HL-60 (cell line): Measurements from ENCODE around the gene PCCB.

Experiments used
- CTCF ChIP-seq: IDR thresholded peaks from one replicate; pipeline ENCODE4 v1.5.1; 2011; ENCODE audit warnings: low read length, control low read depth, inconsistent platforms; ENCODE audit not compliant: insufficient read depth
- TF ChIP-seq, protein P1 (sequence below): IDR thresholded peaks from 2 replicates; pipeline ENCODE4 v1.6.1; 2012; ENCODE audit warnings: low read depth; ENCODE audit not compliant: insufficient replicate concordance

DNA sequence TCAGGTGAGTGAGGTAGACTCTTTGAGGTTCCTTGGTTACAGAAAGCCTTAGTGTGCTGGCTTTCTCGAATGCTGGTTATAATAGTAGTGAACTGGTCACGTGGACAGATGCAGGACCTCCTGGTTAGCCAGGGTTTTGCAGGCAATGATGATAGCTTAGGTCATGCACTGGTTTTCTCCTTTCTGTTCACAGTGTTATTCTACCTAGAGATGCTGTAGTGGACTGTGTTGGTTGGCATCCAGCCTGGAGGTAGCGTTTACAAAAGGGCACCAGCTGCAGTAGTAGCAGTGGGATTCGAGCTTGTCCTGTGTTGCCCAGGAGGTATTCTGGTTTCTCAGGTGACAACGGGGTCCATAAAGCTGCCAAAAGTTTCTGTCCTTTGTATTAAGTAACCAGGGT lies 27.0 kb downstream of the PCCB start:
- TF ChIP-seq, protein P1, sequence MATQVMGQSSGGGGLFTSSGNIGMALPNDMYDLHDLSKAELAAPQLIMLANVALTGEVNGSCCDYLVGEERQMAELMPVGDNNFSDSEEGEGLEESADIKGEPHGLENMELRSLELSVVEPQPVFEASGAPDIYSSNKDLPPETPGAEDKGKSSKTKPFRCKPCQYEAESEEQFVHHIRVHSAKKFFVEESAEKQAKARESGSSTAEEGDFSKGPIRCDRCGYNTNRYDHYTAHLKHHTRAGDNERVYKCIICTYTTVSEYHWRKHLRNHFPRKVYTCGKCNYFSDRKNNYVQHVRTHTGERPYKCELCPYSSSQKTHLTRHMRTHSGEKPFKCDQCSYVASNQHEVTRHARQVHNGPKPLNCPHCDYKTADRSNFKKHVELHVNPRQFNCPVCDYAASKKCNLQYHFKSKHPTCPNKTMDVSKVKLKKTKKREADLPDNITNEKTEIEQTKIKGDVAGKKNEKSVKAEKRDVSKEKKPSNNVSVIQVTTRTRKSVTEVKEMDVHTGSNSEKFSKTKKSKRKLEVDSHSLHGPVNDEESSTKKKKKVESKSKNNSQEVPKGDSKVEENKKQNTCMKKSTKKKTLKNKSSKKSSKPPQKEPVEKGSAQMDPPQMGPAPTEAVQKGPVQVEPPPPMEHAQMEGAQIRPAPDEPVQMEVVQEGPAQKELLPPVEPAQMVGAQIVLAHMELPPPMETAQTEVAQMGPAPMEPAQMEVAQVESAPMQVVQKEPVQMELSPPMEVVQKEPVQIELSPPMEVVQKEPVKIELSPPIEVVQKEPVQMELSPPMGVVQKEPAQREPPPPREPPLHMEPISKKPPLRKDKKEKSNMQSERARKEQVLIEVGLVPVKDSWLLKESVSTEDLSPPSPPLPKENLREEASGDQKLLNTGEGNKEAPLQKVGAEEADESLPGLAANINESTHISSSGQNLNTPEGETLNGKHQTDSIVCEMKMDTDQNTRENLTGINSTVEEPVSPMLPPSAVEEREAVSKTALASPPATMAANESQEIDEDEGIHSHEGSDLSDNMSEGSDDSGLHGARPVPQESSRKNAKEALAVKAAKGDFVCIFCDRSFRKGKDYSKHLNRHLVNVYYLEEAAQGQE: no peak
- no peak for TF ChIP-seq CTCF
